Erythroblast (primary cell): ENCODE results near the gene ZNF135.

Experiments used
- GATA1 ChIP-seq: IDR thresholded peaks from 2 replicates; pipeline ENCODE4 v1.6.1; 2011; ENCODE audit warnings: low read depth, mild to moderate bottlenecking, control low read depth, low read length, moderate library complexity
- POLR2A ChIP-seq: IDR thresholded peaks from 2 replicates; pipeline ENCODE4 v1.6.1; 2011; ENCODE audit warnings: mild to moderate bottlenecking, low read length

- TF ChIP-seq POLR2A (no peak), GATA1 (no peak)
These were observed 48.9 kb downstream of the ZNF135 start for GRCh38 chr19:58107778-58108545.
